MM.1S (cell line): ENCODE measurements around the gene EVI2A.

Experiments used
- CTCF ChIP-seq: fragments of 300-600 bp; sonication (generic); IDR thresholded peaks from 2 replicates; pipeline ENCODE4 v1.5.1; 2016; ENCODE audit warnings: antibody characterized with exemption, low read length, mixed read lengths
- EZH2 ChIP-seq: fragments of 300-600 bp; sonication (generic); optimal IDR thresholded peaks from 2 replicates; pipeline ENCODE3; 2017; ENCODE audit warnings: low read depth, mild to moderate bottlenecking, antibody characterized with exemption, low read length, mixed read lengths

GRCh38 chr17:31296142-31296541, 25.3 kb downstream of the EVI2A start:
- TF ChIP-seq CTCF (no peak), EZH2 (no peak)
